ENCODE results near the gene SLC39A13. TPM values are rescaled to one million over a fixed set of nuclear protein-coding genes. Genes with fewer than 3 reads are reported as not detected.
A peak's percentile ranks its signal among the peaks of the same experiment; 100 is the strongest.

Gene SLC39A13
- total and polyA plus RNA-seq, 2 of the 13 experiments (the other 11 are each of a cell fraction or from before 2014, with no cell fraction given): 15.3 to 30.5 TPM

- TF ChIP-seq SKI (IDR thresholded peaks at IDR 0.05; ENCODE audit: partially characterized antibody): no peak
- TF ChIP-seq ZFP1 (CRISPR knock-in tag; IDR thresholded peaks at IDR 0.05): no peak
These were observed 10.4 kb upstream of the SLC39A13 start (continued) for GRCh38 chr11:47398011-47398410.

- no peaks in the 10 kb centered on the region for H4K20me1 ChIP-seq (ENCODE audit: insufficient read depth, low read length)
- intact Hi-C loops (cut with micrococcal nuclease; ENCODE audit: unreplicated experiment) (no loop called here), in situ Hi-C loops (cut with HindIII; ENCODE audit: extremely low pct_ligation_motif_present, low pct_unique_long_range_greater_than_20kb) (no loop called here)
- peaks cover 0 to 12% of the 10 kb centered on the region in 2 experiments; a peak in 1 of 5 replicates for H3K27me3 ChIP-seq (ENCODE audit: control insufficient read depth in 1 of 2, insufficient read depth in 2 of 2, low read length in 2 of 2)
- ChIA-PET CTCF (ENCODE audit: low intra/inter-chr PET ratio, low total read pairs) (no interaction called here), POLR2A (interaction anchor here (1.8 kb wide), 1 partner anchor 10 kb away, joined by 5 read pairs; no protein-coding TSS in a partner anchor)
- no peak overlapping the region for H3K4me3 ChIP-seq (replicated peaks in 1 of 3; ENCODE audit: insufficient read depth in 1 of 3, low read depth in 2 of 3, low read length in 3 of 3)
- H3K36me3 ChIP-seq (replicated peaks in 1 of 2; ENCODE audit: control insufficient read depth in 1 of 2, insufficient read depth in 2 of 2, low read length in 2 of 2): no peaks in the 10 kb centered on the region
- no TSS peak for BruUV-seq (replicated peaks)
- H3K9ac ChIP-seq (ENCODE audit: insufficient read depth, low read depth, low read length): no peak overlapping the region
- ATAC-seq (peak; percentile 22), DNase-seq (ENCODE audit: low spot score) (no peak), FAIRE-seq (no peak)
- no peak overlapping the region for H2AFZ ChIP-seq (ENCODE audit: low read length)
- H3K9me3 ChIP-seq (ENCODE audit: low read length): no peaks in the 10 kb centered on the region
- no CpG with 5 or more reads among the region's 1 CpG for WGBS (ENCODE audit: low lambda C conversion rate)
- H3K4me2 ChIP-seq (ENCODE audit: low read depth, low read length): peak overlapping the region; percentile 47; the same call in 1 of the 2 replicates
- peaks cover 52% of the 10 kb centered on the region for H3K4me1 ChIP-seq (ENCODE audit: insufficient read depth, low read length)
- H3K79me2 ChIP-seq (ENCODE audit: insufficient read depth, low read length): no peaks in the 10 kb centered on the region
- no peak overlapping the region for H3K27ac ChIP-seq (ENCODE audit: extremely low read length, insufficient read depth, low read length)
- TF ChIP-seq ARHGAP35 (CRISPR knock-in tag; IDR thresholded peaks at IDR 0.05; ENCODE audit: borderline replicate concordance) (no peak), GMEB2 (CRISPR knock-in tag; IDR thresholded peaks at IDR 0.05; ENCODE audit: low read depth) (no peak), MEF2D (CRISPR knock-in tag; IDR thresholded peaks at IDR 0.05) (no peak), RORA (CRISPR knock-in tag; IDR thresholded peaks at IDR 0.05) (no peak), ZSCAN25 (CRISPR knock-in tag; IDR thresholded peaks at IDR 0.05) (no peak), ZNF670 (CRISPR knock-in tag; IDR thresholded peaks at IDR 0.05; ENCODE audit: borderline replicate concordance) (no peak), CREB1 (IDR thresholded peaks at IDR 0.05) (no peak), CREB1 (CRISPR knock-in tag; IDR thresholded peaks at IDR 0.05) (no peak), NFKB2 (CRISPR knock-in tag; IDR thresholded peaks at IDR 0.05; ENCODE audit: borderline replicate concordance) (no peak), AGO2 (optimal IDR thresholded peaks at IDR 0.05; ENCODE audit: low read depth, low read length) (no peak), RXRB (CRISPR knock-in tag; IDR thresholded peaks at IDR 0.05; ENCODE audit: borderline replicate concordance) (no peak), ZSCAN5A (CRISPR knock-in tag; IDR thresholded peaks at IDR 0.05; ENCODE audit: borderline replicate concordance) (no peak), SMARCE1 (IDR thresholded peaks at IDR 0.05; ENCODE audit: borderline replicate concordance) (no peak), POLR2G (IDR thresholded peaks at IDR 0.05; ENCODE audit: low read depth, low read length) (no peak), TAF1 (CRISPR knock-in tag; IDR thresholded peaks at IDR 0.05) (no peak), ZNF672 (CRISPR knock-in tag; IDR thresholded peaks at IDR 0.05) (no peak), ZNF468 (CRISPR knock-in tag; IDR thresholded peaks at IDR 0.05) (no peak), FOXP1 (IDR thresholded peaks at IDR 0.05) (no peak), FOXP1 (CRISPR knock-in tag; IDR thresholded peaks at IDR 0.05) (no peak)
- TF ChIP-seq, protein P1, sequence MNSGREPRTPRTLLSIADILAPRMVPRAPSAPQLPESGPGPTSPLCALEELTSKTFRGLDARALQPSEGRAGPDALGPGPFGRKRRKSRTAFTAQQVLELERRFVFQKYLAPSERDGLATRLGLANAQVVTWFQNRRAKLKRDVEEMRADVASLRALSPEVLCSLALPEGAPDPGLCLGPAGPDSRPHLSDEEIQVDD (CRISPR knock-in tag; IDR thresholded peaks at IDR 0.05; ENCODE audit: borderline replicate concordance): no peak
These were observed 9.8 kb upstream of the SLC39A13 start for GRCh38 chr11:47398551-47398950.
